DND-41 (cell line): ENCODE measurements around the gene PGF.

Experiments used
- EZH2 ChIP-seq: IDR thresholded peaks from 3 replicates; pipeline ENCODE4 v1.6.1; 2012; ENCODE audit warnings: borderline replicate concordance, low read depth, mild to moderate bottlenecking, moderate library complexity, low read length, inconsistent platforms; ENCODE audit not compliant: severe bottlenecking
- TF ChIP-seq, protein P1 (sequence below): IDR thresholded peaks from 2 replicates; pipeline ENCODE4 v1.5.1; 2012; ENCODE audit warnings: borderline replicate concordance, low read length, moderate library complexity, mild to moderate bottlenecking; ENCODE audit not compliant: poor library complexity, severe bottlenecking; ENCODE audit errors: extremely low read depth

DNA sequence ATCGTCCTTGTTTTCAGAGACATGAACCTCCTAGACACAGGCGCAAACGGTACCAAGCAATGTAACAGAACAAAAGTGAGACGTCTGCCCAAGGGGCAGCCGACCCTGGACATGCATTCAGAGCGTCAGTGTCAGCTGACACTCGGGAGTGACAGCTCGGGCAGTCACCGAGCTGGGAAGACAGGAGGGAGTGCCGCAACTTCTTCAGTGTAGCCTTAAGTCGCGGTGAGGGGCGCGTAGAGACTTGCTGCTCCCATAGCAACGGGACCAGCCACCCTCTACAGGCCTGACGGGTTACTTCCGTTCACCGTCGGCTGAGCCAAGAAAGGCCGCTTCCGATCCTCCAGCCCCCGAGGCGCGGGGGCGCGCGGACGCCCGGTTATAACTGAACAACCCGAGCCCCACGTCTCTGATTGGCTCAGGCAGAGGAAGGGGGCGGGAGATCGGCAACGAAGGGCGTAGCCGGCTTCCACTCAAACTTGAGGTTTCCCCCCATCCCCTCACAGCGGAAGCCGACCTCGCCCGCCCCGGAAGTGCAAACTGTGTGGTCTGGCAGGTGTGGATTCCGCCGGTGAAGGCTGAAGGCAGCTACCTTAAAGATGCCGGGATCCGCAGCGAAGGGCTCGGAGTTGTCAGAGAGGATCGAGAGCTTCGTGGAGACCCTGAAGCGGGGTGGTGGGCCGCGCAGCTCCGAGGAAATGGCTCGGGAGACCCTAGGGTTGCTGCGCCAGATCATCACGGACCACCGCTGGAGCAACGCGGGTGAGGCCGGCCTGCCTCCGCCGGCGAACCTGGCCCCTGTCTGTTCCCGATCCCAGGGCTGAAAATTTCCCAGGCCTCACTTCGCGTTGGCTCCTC is 47.2 kb upstream of the PGF start, which contains the start of gene EIF2B2:
- TF ChIP-seq, protein P1, sequence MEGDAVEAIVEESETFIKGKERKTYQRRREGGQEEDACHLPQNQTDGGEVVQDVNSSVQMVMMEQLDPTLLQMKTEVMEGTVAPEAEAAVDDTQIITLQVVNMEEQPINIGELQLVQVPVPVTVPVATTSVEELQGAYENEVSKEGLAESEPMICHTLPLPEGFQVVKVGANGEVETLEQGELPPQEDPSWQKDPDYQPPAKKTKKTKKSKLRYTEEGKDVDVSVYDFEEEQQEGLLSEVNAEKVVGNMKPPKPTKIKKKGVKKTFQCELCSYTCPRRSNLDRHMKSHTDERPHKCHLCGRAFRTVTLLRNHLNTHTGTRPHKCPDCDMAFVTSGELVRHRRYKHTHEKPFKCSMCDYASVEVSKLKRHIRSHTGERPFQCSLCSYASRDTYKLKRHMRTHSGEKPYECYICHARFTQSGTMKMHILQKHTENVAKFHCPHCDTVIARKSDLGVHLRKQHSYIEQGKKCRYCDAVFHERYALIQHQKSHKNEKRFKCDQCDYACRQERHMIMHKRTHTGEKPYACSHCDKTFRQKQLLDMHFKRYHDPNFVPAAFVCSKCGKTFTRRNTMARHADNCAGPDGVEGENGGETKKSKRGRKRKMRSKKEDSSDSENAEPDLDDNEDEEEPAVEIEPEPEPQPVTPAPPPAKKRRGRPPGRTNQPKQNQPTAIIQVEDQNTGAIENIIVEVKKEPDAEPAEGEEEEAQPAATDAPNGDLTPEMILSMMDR, result peak; percentile 18
- TF ChIP-seq EZH2, result no peak
